Hepatocyte (in vitro differentiated cells): ENCODE data around the gene RBBP6.

Experiments used
- EZH2 ChIP-seq: fragments of 200-600 bp; sonication (generic); IDR thresholded peaks from 2 replicates; pipeline ENCODE4 v1.6.1; 2016; ENCODE audit warnings: antibody characterized with exemption, mild to moderate bottlenecking, borderline replicate concordance
- EZH2phosphoT487 ChIP-seq: fragments of 200-600 bp; sonication (generic); IDR thresholded peaks from one replicate; pipeline ENCODE4 v1.6.1; 2018; ENCODE audit warnings: antibody characterized with exemption, mild to moderate bottlenecking, low read depth, moderate library complexity; ENCODE audit not compliant: unreplicated experiment, severe bottlenecking
- TF ChIP-seq, protein P1 (sequence below): fragments of 200-600 bp; sonication (generic); IDR thresholded peaks from 2 replicates; pipeline ENCODE4 v1.5.1; 2016; ENCODE audit warnings: antibody characterized with exemption, mild to moderate bottlenecking; ENCODE audit not compliant: poor library complexity

DNA sequence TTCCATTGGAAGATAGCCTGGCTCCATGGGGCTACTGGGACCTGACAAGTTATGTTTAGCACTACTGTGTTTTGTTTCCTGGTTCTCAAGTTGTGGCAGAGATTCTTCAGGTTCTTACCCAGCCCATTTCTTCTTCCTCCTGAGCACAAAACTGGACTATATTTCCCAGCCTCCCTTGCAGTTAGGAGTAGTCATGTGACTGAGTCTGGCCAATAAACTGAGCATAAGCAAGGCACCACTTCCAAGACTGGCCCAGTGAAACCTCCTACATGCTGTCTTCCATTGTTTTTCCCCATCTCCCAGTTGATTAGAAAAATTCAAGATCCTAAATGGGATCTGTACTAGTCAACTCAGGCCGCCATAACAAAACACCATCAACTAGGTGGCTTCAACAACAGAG lies 28.2 kb upstream of the RBBP6 start:
- TF ChIP-seq, protein P1, sequence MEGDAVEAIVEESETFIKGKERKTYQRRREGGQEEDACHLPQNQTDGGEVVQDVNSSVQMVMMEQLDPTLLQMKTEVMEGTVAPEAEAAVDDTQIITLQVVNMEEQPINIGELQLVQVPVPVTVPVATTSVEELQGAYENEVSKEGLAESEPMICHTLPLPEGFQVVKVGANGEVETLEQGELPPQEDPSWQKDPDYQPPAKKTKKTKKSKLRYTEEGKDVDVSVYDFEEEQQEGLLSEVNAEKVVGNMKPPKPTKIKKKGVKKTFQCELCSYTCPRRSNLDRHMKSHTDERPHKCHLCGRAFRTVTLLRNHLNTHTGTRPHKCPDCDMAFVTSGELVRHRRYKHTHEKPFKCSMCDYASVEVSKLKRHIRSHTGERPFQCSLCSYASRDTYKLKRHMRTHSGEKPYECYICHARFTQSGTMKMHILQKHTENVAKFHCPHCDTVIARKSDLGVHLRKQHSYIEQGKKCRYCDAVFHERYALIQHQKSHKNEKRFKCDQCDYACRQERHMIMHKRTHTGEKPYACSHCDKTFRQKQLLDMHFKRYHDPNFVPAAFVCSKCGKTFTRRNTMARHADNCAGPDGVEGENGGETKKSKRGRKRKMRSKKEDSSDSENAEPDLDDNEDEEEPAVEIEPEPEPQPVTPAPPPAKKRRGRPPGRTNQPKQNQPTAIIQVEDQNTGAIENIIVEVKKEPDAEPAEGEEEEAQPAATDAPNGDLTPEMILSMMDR, result no peak
- no peak for TF ChIP-seq EZH2
- TF ChIP-seq EZH2phosphoT487, result no peak
